HepG2 (cell line): Measurements from ENCODE around the gene CDH12. TPM values are rescaled to one million over a fixed set of nuclear protein-coding genes. Genes with fewer than 3 reads are reported as not detected.

ENCODE experiments used
- ATAC-seq: fragments of 200-7000 bp; cut with Tn5 transposase; 3 replicates; pipeline ENCODE4 v1.9.1; 2020; ENCODE audit warnings: mild to moderate bottlenecking, moderate library complexity
- BruUV-seq: library from RNA; stranded (reverse); fragments of 400-500 nt; replicated peaks from 2 replicates; lab custom pipeline; 2021; lab: Mats Ljungman, UMichigan
- CTCF ChIA-PET: fragments of 300-600 bp; formaldehyde crosslinking; extraction: SDS; loops from one replicate; lab custom pipeline; 2021; ENCODE audit warnings: low total read pairs, inconsistent platforms, low intra/inter-chr PET ratio; lab: Yijun Ruan, JAX
- POLR2A ChIA-PET: fragments of 350-600 bp; sonication (Branson Sonifier 250); formaldehyde crosslinking; loops from one replicate; lab custom pipeline; 2020; ENCODE audit warnings: antibody characterized with exemption, inconsistent platforms; lab: Yijun Ruan, JAX
- DNase-seq: peaks from one replicate; pipeline ENCODE4 v3.0.0-alpha.2; 2015; ENCODE audit warnings: low spot score
- FAIRE-seq: peaks from 3 replicates; lab custom pipeline; 2011; peaks lifted over from hg19 to GRCh38; lab: Jason Lieb, UNC
- H2AFZ ChIP-seq: one replicate; pipeline ENCODE4 v1.6.1; 2011; ENCODE audit warnings: low read length, inconsistent platforms
- H3K27ac ChIP-seq: fragments of 300-600 bp; 3 replicates; pipeline ENCODE4 v1.8.0; 2011; ENCODE audit warnings: mixed run types, mild to moderate bottlenecking, mixed read lengths, low read length, inconsistent platforms; ENCODE audit not compliant: insufficient read depth; ENCODE audit errors: extremely low read length
- H3K27me3 ChIP-seq, 2 experiments: fragments of 200-600 bp in 1 of 2; 2 replicates in 1 of 2; 3 replicates in 1 of 2; pipeline versions ENCODE4 v1.6.0 to v1.8.0; 2011; ENCODE audit warnings: low read length in 2 of 2, mild to moderate bottlenecking in 2 of 2, moderate library complexity in 2 of 2, inconsistent platforms in 1 of 2; ENCODE audit not compliant: insufficient read depth in 2 of 2, control insufficient read depth in 1 of 2
- H3K36me3 ChIP-seq, 2 experiments: fragments of 200-600 bp in 1 of 2; replicated peaks in 1 of 2; 2 replicates in 1 of 2; 3 replicates in 1 of 2; pipeline versions ENCODE4 v1.5.1 to v1.8.0; 2011; ENCODE audit warnings: low read length in 2 of 2, inconsistent platforms in 1 of 2; ENCODE audit not compliant: insufficient read depth in 2 of 2, control insufficient read depth in 1 of 2
- H3K4me1 ChIP-seq: 2 replicates; pipeline ENCODE4 v1.5.1; 2012; ENCODE audit warnings: low read length, inconsistent platforms; ENCODE audit not compliant: insufficient read depth
- H3K4me2 ChIP-seq: 2 replicates; pipeline ENCODE4 v1.6.0; 2011; ENCODE audit warnings: low read depth, low read length, inconsistent platforms
- H3K4me3 ChIP-seq, 3 experiments: fragments of 200-600 bp in 1 of 3; sonication (generic), shearing (Covaris generic) in 1 of 3; replicated peaks in 1 of 3; 2 replicates each; pipeline ENCODE4 v1.5.1; 2011 to 2016; ENCODE audit warnings: low read length in 3 of 3, inconsistent platforms in 2 of 3, low read depth in 2 of 3, mild to moderate bottlenecking in 2 of 3, control low read depth in 1 of 3, mixed read lengths in 1 of 3; ENCODE audit not compliant: insufficient read depth in 1 of 3
- H3K79me2 ChIP-seq: one replicate; pipeline ENCODE4 v1.6.1; 2011; ENCODE audit warnings: low read length, inconsistent platforms; ENCODE audit not compliant: insufficient read depth
- H3K9ac ChIP-seq: 2 replicates; pipeline ENCODE4 v1.6.0; 2011; ENCODE audit warnings: mild to moderate bottlenecking, low read depth, low read length, inconsistent platforms; ENCODE audit not compliant: insufficient read depth
- H3K9me3 ChIP-seq: 2 replicates; pipeline ENCODE4 v1.5.1; 2012; ENCODE audit warnings: mild to moderate bottlenecking, low read length
- H4K20me1 ChIP-seq: 2 replicates; pipeline ENCODE4 v1.6.0; 2011; ENCODE audit warnings: inconsistent platforms, mild to moderate bottlenecking, low read length, moderate library complexity; ENCODE audit not compliant: insufficient read depth
- GMEB1 ChIP-seq: sonication (generic); formaldehyde crosslinking; IDR thresholded peaks from 2 replicates; pipeline ENCODE4 v1.5.1; 2020; ENCODE audit warnings: missing genetic modification reagents, mild to moderate bottlenecking, borderline replicate concordance
- HINFP ChIP-seq: sonication (generic); formaldehyde crosslinking; IDR thresholded peaks from 2 replicates; pipeline ENCODE4 v1.4.0; 2020; ENCODE audit warnings: low read depth, mild to moderate bottlenecking, missing genetic modification reagents
- HNRNPK ChIP-seq: fragments of 200-400 bp; formaldehyde crosslinking; IDR thresholded peaks from 2 replicates; pipeline ENCODE4 v1.6.1; 2018; ENCODE audit warnings: low read length, low read depth, moderate library complexity, mild to moderate bottlenecking; ENCODE audit not compliant: poor library complexity, severe bottlenecking
- SALL1 ChIP-seq: sonication (generic); formaldehyde crosslinking; IDR thresholded peaks from 2 replicates; pipeline ENCODE4 v1.8.0; 2022; ENCODE audit warnings: mild to moderate bottlenecking, missing genetic modification reagents
- ZNF282 ChIP-seq: fragments of 450-650 bp; IDR thresholded peaks from 2 replicates; pipeline ENCODE4 v1.6.1; 2018; ENCODE audit not compliant: partially characterized antibody
- ZNF468 ChIP-seq: sonication (generic); formaldehyde crosslinking; IDR thresholded peaks from 2 replicates; pipeline ENCODE4 v1.8.0; 2022; ENCODE audit warnings: mild to moderate bottlenecking, moderate library complexity, missing genetic modification reagents
- WGBS: methylation state at CpG from one replicate; pipeline ENCODE4 v1.1.6; 2017; ENCODE audit warnings: low lambda C conversion rate; 5-methylcytosine and 5-hydroxymethylcytosine counted together
- in situ Hi-C: cut with HindIII; loops from 2 replicates; pipeline ENCODE4 v1.10.0; 2017; ENCODE audit warnings: low pct_unique_long_range_greater_than_20kb; ENCODE audit not compliant: extremely low pct_ligation_motif_present
- intact Hi-C: fragments of 100-400 bp; cut with micrococcal nuclease; formaldehyde crosslinking; loops from one replicate; pipeline ENCODE4 v1.10.0; 2022; ENCODE audit not compliant: unreplicated experiment
- polyA plus RNA-seq, 8 experiments: library from polyadenylated mRNA; depleted of rRNA in 3 of 8; stranded (reverse) in 7 of 8; unstranded in 1 of 8; fragments of >200 nt; fragmentation: Illumina TruSeq in 4 of 8; extraction: Trizol in 4 of 8; gene quantifications; 2 replicates each; pipeline versions ENCODE4 v1.2.1 to v1.2.3, GENCODE V29; 2011 to 2016; ENCODE audit warnings: low read depth in 4 of 8, missing spikeins in 1 of 8, mixed read lengths in 1 of 8; ENCODE audit not compliant: insufficient read depth in 1 of 8
- total RNA-seq, 5 experiments: library from RNA; depleted of rRNA; stranded (reverse); fragments of >200 nt; fragmentation: Illumina TruSeq; extraction: Trizol; gene quantifications; 2 replicates each; pipeline ENCODE4 v1.2.3, GENCODE V29; 2016; ENCODE audit warnings: low read depth in 1 of 5

The CDH12 gene
- total and polyA plus RNA-seq, 2 of the 13 experiments (the other 11 are each of a cell fraction or from before 2014, with no cell fraction given) = not detected

- TF ChIP-seq GMEB1 (CRISPR knock-in tag) = no peak
- no peak for TF ChIP-seq HINFP
- no peak for TF ChIP-seq HNRNPK
- TF ChIP-seq ZNF282 = no peak
Measured at GRCh38 chr5:21792748-21793147, 1060.4 kb downstream of the CDH12 start (continued).

GRCh38 chr5:21791304-21791703, 1061.8 kb downstream of the CDH12 start:
- no TSS peak for BruUV-seq
- Histone ChIP-seq H3K27ac (no peak overlapping the region), H3K9me3 (no peaks in the 10 kb centered on the region), H3K36me3 (no peaks in the 10 kb centered on the region), H3K4me1 (no peaks in the 10 kb centered on the region), H3K79me2 (no peaks in the 10 kb centered on the region), H2AFZ (no peak overlapping the region), H4K20me1 (no peaks in the 10 kb centered on the region), H3K4me3 (no peak overlapping the region), H3K9ac (no peak overlapping the region), H3K4me2 (no peak overlapping the region), H3K27me3 (no peaks in the 10 kb centered on the region)
- ChIA-PET CTCF (no interaction called here), POLR2A (no interaction called here)
- 1% methylated on average over 2 of the region's 2 CpGs for WGBS
- in situ Hi-C loops = no loop called here
- ATAC-seq (no peak), FAIRE-seq (no peak), DNase-seq (no peak)
- intact Hi-C loops = no loop called here
- TF ChIP-seq ZNF468 (no peak), SALL1 (no peak)
